Loucy (cell line): ENCODE results near the gene ADARB2.

Experiments used
- CTCF ChIP-seq: fragments of 200-600 bp; sonication (generic); conservative IDR thresholded peaks from 2 replicates; pipeline ENCODE4 v1.5.1; 2014; ENCODE audit warnings: mild to moderate bottlenecking, antibody characterized with exemption, low read length
- EZH2phosphoT487 ChIP-seq: fragments of 200-600 bp; IDR thresholded peaks from 2 replicates; pipeline ENCODE4 v1.6.1; 2018; ENCODE audit warnings: antibody characterized with exemption, mild to moderate bottlenecking, moderate library complexity, borderline replicate concordance

- TF ChIP-seq CTCF (no peak), EZH2phosphoT487 (no peak)
Observed at GRCh38 chr10:1498746-1499358, 238.5 kb downstream of the ADARB2 start.
